K562 (cell line): ENCODE results near the gene EXT2. TPM values are rescaled to one million over a fixed set of nuclear protein-coding genes. Genes with fewer than 3 reads are reported as not detected.

Experiments used
- ATAC-seq: fragments of 200-7000 bp; cut with Tn5 transposase; 3 replicates; pipeline ENCODE4 v1.9.1; 2020; ENCODE audit warnings: moderate library complexity
- BruUV-seq: library from RNA; stranded (reverse); fragments of 400-500 nt; replicated peaks from 2 replicates; lab custom pipeline; 2021; lab: Mats Ljungman, UMichigan
- CTCF ChIA-PET: fragments of 300-600 bp; formaldehyde crosslinking; extraction: SDS; loops from one replicate; lab custom pipeline; 2021; ENCODE audit warnings: low intra/inter-chr PET ratio; lab: Yijun Ruan, JAX
- POLR2A ChIA-PET: fragments of 300-600, 350-650 bp; sonication (Branson Sonifier 250); formaldehyde crosslinking; extraction: SDS; loops from one replicate; lab custom pipeline; 2021; ENCODE audit warnings: antibody characterized with exemption, inconsistent platforms; lab: Yijun Ruan, JAX
- DNase-seq, 4 experiments: peaks; one replicate each; pipeline versions ENCODE4 v3.0.0 to v3.0.0-alpha.2; 2011 to 2018; ENCODE audit warnings: low spot score in 3 of 4, mixed read lengths in 3 of 4; ENCODE audit errors: extremely low read depth in 1 of 4
- FAIRE-seq: peaks from 2 replicates; lab custom pipeline; 2011; peaks lifted over from hg19 to GRCh38; lab: Jason Lieb, UNC
- H2AFZ ChIP-seq: 2 replicates; pipeline ENCODE4 v1.6.0; 2011; ENCODE audit warnings: low read depth, low read length, control low read depth, inconsistent platforms
- H3K27ac ChIP-seq: fragments of 200-600 bp; 3 replicates; pipeline ENCODE4 v1.8.0; 2011; ENCODE audit warnings: low read depth, mild to moderate bottlenecking, control low read depth, inconsistent platforms, low read length, moderate library complexity, mixed read lengths; ENCODE audit errors: extremely low read depth
- H3K27me3 ChIP-seq, 2 experiments: fragments of 300-600 bp in 1 of 2; 2 replicates in 1 of 2; 3 replicates in 1 of 2; pipeline versions ENCODE4 v1.6.0 to v1.8.0; 2011; ENCODE audit warnings: inconsistent platforms in 2 of 2, low read length in 2 of 2, mild to moderate bottlenecking in 1 of 2, mixed read lengths in 1 of 2, moderate library complexity in 1 of 2; ENCODE audit not compliant: control insufficient read depth in 2 of 2, insufficient read depth in 2 of 2
- H3K36me3 ChIP-seq: fragments of 300-600 bp; 3 replicates; pipeline ENCODE4 v1.8.0; 2011; ENCODE audit warnings: mild to moderate bottlenecking, low read length, inconsistent platforms; ENCODE audit not compliant: control insufficient read depth, insufficient read depth
- H3K4me1 ChIP-seq, 2 experiments: fragments of 200-600 bp in 1 of 2; replicated peaks in 1 of 2; 2 replicates in 1 of 2; 3 replicates in 1 of 2; pipeline versions ENCODE4 v1.5.1 to v1.8.0; 2011; ENCODE audit warnings: inconsistent platforms in 2 of 2, low read length in 2 of 2, mild to moderate bottlenecking in 1 of 2, mixed read lengths in 1 of 2, moderate library complexity in 1 of 2; ENCODE audit not compliant: control insufficient read depth in 2 of 2, insufficient read depth in 2 of 2
- H3K4me2 ChIP-seq: 2 replicates; pipeline ENCODE4 v1.6.1; 2011; ENCODE audit warnings: low read length, control low read depth, inconsistent platforms, mixed read lengths; ENCODE audit not compliant: insufficient read depth
- H3K4me3 ChIP-seq: fragments of 200-600 bp; sonication (generic), shearing (Covaris generic); 2 replicates; pipeline ENCODE4 v1.5.1; 2016; ENCODE audit warnings: control low read depth, inconsistent platforms
- H3K79me2 ChIP-seq: fragments of 200-600 bp; 3 replicates; pipeline ENCODE4 v1.8.0; 2011; ENCODE audit warnings: low read length, inconsistent platforms; ENCODE audit not compliant: control insufficient read depth, insufficient read depth
- H3K9ac ChIP-seq, 2 experiments: 2 replicates each; pipeline versions ENCODE4 v1.6.0 to v1.6.1; 2011; ENCODE audit warnings: low read depth in 2 of 2, low read length in 2 of 2, control low read depth in 1 of 2, inconsistent platforms in 1 of 2, mild to moderate bottlenecking in 1 of 2, mixed read lengths in 1 of 2; ENCODE audit not compliant: insufficient read depth in 1 of 2
- H3K9me1 ChIP-seq: one replicate; pipeline ENCODE4 v1.6.0; 2011; ENCODE audit warnings: inconsistent platforms, mild to moderate bottlenecking, low read length, moderate library complexity; ENCODE audit not compliant: control insufficient read depth, insufficient read depth
- H3K9me3 ChIP-seq: replicated peaks from 2 replicates; pipeline ENCODE4 v1.5.1; 2011; ENCODE audit warnings: low read depth, low read length, inconsistent platforms; ENCODE audit not compliant: control insufficient read depth, insufficient read depth
- H4K20me1 ChIP-seq: replicated peaks from 2 replicates; pipeline ENCODE4 v1.6.1; 2011; ENCODE audit warnings: low read length, inconsistent platforms, mixed read lengths; ENCODE audit not compliant: control insufficient read depth, insufficient read depth
- GABPB1 ChIP-seq: sonication (generic); formaldehyde crosslinking; IDR thresholded peaks from 2 replicates; pipeline ENCODE4 v1.8.0; 2022; ENCODE audit warnings: mild to moderate bottlenecking, missing genetic modification reagents
- GATAD2A ChIP-seq: fragments of 450-650 bp; IDR thresholded peaks from 2 replicates; pipeline ENCODE4 v1.6.1; 2017
- HMGN3 ChIP-seq: IDR thresholded peaks from 2 replicates; pipeline ENCODE4 v1.6.1; 2011; ENCODE audit warnings: borderline replicate concordance, low read depth, mild to moderate bottlenecking, mixed read lengths, low read length; ENCODE audit not compliant: insufficient read length; ENCODE audit errors: extremely low read depth
- KLF13 ChIP-seq: fragments of 450-650 bp; IDR thresholded peaks from 2 replicates; pipeline ENCODE4 v1.6.1; 2016; ENCODE audit warnings: missing genetic modification characterization, low read depth, mild to moderate bottlenecking, missing compliant biosample characterization, moderate library complexity, borderline replicate concordance
- PHF8 ChIP-seq: fragments of 200-600 bp; sonication (generic); IDR thresholded peaks from 2 replicates; pipeline ENCODE4 v1.6.1; 2012; ENCODE audit warnings: mixed run types, mild to moderate bottlenecking, inconsistent platforms, low read length, moderate library complexity, borderline replicate concordance
- ZKSCAN1 ChIP-seq: fragments of 150-350 bp; IDR thresholded peaks from 2 replicates; pipeline ENCODE4 v1.6.1; 2016; ENCODE audit warnings: low read depth, low read length
- WGBS: fragments of 100-300 bp; shearing (Covaris generic); methylation state at CpG from one replicate; pipeline ENCODE4 v1.1.6; 2016; ENCODE audit warnings: low coverage, mixed read lengths; ENCODE audit not compliant: insufficient coverage; ENCODE audit errors: missing lambda C conversion rate; 5-methylcytosine and 5-hydroxymethylcytosine counted together
- in situ Hi-C: fragments of 300-500 bp; cut with MboI; formaldehyde crosslinking; loops from 4 replicates; pipeline ENCODE4 v1.15.0; 2018; ENCODE audit warnings: inconsistent platforms, mixed read lengths
- intact Hi-C: fragments of 100-400 bp; cut with micrococcal nuclease; formaldehyde crosslinking; loops from 2 replicates; pipeline ENCODE4 v1.14.2; 2022
- polyA plus RNA-seq, 8 experiments: library from polyadenylated mRNA; depleted of rRNA in 4 of 8; stranded (reverse) in 5 of 8; unstranded in 3 of 8; fragments of >200 nt; fragmentation: Nextera tagmentation in 2 of 8; fragmentation: Illumina TruSeq in 1 of 8; extraction: Ambion mirVana in 2 of 8; extraction: Trizol in 1 of 8; gene quantifications; 2 replicates each; pipeline versions ENCODE4 v1.2.1 to v1.2.3, GENCODE V29; 2011 to 2014; ENCODE audit warnings: inconsistent platforms in 1 of 8, missing spikeins in 1 of 8
- total RNA-seq, 7 experiments: library from RNA; depleted of rRNA in 6 of 7; stranded (reverse); fragments of >200 nt in 6 of 7; fragmentation: Illumina TruSeq in 2 of 7; extraction: Trizol in 2 of 7; gene quantifications; 2 replicates each; pipeline versions ENCODE4 v1.2.1 to v1.2.3, GENCODE V29; 2011 to 2021; ENCODE audit warnings: low replicate concordance in 1 of 7
- TF ChIP-seq, protein P1 (sequence below): sonication (generic); formaldehyde crosslinking; IDR thresholded peaks from 2 replicates; pipeline ENCODE4 v1.8.1; 2023; ENCODE audit warnings: mild to moderate bottlenecking, missing genetic modification reagents
- TF ChIP-seq, protein P2 (sequence below): fragments of 450-650 bp; IDR thresholded peaks from 2 replicates; pipeline ENCODE4 v1.6.1; 2017; ENCODE audit warnings: antibody characterized with exemption, mild to moderate bottlenecking
- TF ChIP-seq, protein P3 (sequence below): fragments of 250-450 bp; sonication (Bioruptor Pico); IDR thresholded peaks from 2 replicates; pipeline ENCODE4 v1.9.0; 2021; ENCODE audit warnings: mild to moderate bottlenecking
- TF ChIP-seq, protein P4 (sequence below): sonication (generic); IDR thresholded peaks from 2 replicates; pipeline ENCODE4 v1.6.1; 2016
- TF ChIP-seq, protein P5 (sequence below): fragments of 450-650 bp; IDR thresholded peaks from 2 replicates; pipeline ENCODE4 v1.6.1; 2016; ENCODE audit warnings: borderline replicate concordance
- TF ChIP-seq, protein P6 (sequence below): fragments of 250-450 bp; sonication (Bioruptor Pico); IDR thresholded peaks from 2 replicates; pipeline ENCODE4 v1.8.0; 2021; ENCODE audit warnings: borderline replicate concordance, mild to moderate bottlenecking, moderate library complexity; ENCODE audit not compliant: poor library complexity, severe bottlenecking

The EXT2 gene
- total and polyA plus RNA-seq, 9 of the 15 experiments (the other 6 are each of a cell fraction or from before 2014, with no cell fraction given) = 7.5 to 52.1 (median 38.1) TPM

DNA sequence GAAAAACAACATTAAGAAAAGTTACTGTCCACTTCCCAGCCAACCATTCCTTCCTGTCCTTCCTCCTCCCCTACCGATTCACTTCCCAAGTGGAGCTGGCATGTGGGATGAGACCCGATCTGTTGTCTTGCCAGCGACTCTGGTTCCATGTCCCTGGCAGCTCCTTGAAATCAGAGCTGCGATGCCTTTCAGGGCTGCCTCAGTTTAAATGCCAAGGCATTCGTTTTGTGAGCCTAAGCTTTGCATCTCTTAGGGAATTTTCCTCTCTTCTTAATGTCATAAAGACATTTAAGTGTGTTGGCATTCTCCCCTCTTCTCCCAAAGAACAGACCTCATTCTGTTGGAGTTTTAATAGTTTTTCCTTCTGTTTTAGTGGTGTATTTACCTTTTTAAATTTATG, 98.4 kb downstream of the EXT2 start:
- FAIRE-seq (no peak), ATAC-seq (no peak), DNase-seq (no peak)
- H3K4me1 ChIP-seq = no peaks in the 10 kb centered on the region
- ChIA-PET CTCF (no interaction called here), POLR2A (interaction anchor here (0.6 kb wide), 1 partner anchor 10 kb away, joined by 4 read pairs; no protein-coding TSS in a partner anchor)
- no peaks in the 10 kb centered on the region for H4K20me1 ChIP-seq
- no peak overlapping the region for H3K4me2 ChIP-seq
- H3K27ac ChIP-seq = no peak overlapping the region
- H2AFZ ChIP-seq = no peak overlapping the region
- H3K36me3 ChIP-seq = no peaks in the 10 kb centered on the region
- H3K9me1 ChIP-seq = no peaks in the 10 kb centered on the region
- H3K4me3 ChIP-seq = no peak overlapping the region
- no peaks in the 10 kb centered on the region for H3K79me2 ChIP-seq
- H3K9ac ChIP-seq = no peak overlapping the region
- H3K9me3 ChIP-seq = peaks cover 2% of the 10 kb centered on the region; the same call in 1 of the 2 replicates
- no TSS peak for BruUV-seq
- in situ Hi-C loops (no loop called here), intact Hi-C loops (no loop called here)
- WGBS = 71% methylated on average over 5 of the region's 5 CpGs
- H3K27me3 ChIP-seq = no peaks in the 10 kb centered on the region
- TF ChIP-seq GABPB1 (CRISPR knock-in tag) = no peak
- TF ChIP-seq, protein P1, sequence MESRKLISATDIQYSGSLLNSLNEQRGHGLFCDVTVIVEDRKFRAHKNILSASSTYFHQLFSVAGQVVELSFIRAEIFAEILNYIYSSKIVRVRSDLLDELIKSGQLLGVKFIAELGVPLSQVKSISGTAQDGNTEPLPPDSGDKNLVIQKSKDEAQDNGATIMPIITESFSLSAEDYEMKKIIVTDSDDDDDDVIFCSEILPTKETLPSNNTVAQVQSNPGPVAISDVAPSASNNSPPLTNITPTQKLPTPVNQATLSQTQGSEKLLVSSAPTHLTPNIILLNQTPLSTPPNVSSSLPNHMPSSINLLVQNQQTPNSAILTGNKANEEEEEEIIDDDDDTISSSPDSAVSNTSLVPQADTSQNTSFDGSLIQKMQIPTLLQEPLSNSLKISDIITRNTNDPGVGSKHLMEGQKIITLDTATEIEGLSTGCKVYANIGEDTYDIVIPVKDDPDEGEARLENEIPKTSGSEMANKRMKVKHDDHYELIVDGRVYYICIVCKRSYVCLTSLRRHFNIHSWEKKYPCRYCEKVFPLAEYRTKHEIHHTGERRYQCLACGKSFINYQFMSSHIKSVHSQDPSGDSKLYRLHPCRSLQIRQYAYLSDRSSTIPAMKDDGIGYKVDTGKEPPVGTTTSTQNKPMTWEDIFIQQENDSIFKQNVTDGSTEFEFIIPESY (CRISPR knock-in tag) = no peak
- TF ChIP-seq PHF8 = no peak
- TF ChIP-seq, protein P2, sequence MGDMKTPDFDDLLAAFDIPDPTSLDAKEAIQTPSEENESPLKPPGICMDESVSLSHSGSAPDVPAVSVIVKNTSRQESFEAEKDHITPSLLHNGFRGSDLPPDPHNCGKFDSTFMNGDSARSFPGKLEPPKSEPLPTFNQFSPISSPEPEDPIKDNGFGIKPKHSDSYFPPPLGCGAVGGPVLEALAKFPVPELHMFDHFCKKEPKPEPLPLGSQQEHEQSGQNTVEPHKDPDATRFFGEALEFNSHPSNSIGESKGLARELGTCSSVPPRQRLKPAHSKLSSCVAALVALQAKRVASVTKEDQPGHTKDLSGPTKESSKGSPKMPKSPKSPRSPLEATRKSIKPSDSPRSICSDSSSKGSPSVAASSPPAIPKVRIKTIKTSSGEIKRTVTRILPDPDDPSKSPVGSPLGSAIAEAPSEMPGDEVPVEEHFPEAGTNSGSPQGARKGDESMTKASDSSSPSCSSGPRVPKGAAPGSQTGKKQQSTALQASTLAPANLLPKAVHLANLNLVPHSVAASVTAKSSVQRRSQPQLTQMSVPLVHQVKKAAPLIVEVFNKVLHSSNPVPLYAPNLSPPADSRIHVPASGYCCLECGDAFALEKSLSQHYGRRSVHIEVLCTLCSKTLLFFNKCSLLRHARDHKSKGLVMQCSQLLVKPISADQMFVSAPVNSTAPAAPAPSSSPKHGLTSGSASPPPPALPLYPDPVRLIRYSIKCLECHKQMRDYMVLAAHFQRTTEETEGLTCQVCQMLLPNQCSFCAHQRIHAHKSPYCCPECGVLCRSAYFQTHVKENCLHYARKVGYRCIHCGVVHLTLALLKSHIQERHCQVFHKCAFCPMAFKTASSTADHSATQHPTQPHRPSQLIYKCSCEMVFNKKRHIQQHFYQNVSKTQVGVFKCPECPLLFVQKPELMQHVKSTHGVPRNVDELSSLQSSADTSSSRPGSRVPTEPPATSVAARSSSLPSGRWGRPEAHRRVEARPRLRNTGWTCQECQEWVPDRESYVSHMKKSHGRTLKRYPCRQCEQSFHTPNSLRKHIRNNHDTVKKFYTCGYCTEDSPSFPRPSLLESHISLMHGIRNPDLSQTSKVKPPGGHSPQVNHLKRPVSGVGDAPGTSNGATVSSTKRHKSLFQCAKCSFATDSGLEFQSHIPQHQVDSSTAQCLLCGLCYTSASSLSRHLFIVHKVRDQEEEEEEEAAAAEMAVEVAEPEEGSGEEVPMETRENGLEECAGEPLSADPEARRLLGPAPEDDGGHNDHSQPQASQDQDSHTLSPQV = no peak
- no peak for TF ChIP-seq GATAD2A
- TF ChIP-seq ZKSCAN1 = no peak
- TF ChIP-seq, protein P3, sequence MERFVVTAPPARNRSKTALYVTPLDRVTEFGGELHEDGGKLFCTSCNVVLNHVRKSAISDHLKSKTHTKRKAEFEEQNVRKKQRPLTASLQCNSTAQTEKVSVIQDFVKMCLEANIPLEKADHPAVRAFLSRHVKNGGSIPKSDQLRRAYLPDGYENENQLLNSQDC (CRISPR knock-in tag) = no peak
- TF ChIP-seq, protein P4, sequence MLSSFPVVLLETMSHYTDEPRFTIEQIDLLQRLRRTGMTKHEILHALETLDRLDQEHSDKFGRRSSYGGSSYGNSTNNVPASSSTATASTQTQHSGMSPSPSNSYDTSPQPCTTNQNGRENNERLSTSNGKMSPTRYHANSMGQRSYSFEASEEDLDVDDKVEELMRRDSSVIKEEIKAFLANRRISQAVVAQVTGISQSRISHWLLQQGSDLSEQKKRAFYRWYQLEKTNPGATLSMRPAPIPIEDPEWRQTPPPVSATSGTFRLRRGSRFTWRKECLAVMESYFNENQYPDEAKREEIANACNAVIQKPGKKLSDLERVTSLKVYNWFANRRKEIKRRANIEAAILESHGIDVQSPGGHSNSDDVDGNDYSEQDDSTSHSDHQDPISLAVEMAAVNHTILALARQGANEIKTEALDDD = no peak
- no peak for TF ChIP-seq KLF13 (tag)
- TF ChIP-seq, protein P5, sequence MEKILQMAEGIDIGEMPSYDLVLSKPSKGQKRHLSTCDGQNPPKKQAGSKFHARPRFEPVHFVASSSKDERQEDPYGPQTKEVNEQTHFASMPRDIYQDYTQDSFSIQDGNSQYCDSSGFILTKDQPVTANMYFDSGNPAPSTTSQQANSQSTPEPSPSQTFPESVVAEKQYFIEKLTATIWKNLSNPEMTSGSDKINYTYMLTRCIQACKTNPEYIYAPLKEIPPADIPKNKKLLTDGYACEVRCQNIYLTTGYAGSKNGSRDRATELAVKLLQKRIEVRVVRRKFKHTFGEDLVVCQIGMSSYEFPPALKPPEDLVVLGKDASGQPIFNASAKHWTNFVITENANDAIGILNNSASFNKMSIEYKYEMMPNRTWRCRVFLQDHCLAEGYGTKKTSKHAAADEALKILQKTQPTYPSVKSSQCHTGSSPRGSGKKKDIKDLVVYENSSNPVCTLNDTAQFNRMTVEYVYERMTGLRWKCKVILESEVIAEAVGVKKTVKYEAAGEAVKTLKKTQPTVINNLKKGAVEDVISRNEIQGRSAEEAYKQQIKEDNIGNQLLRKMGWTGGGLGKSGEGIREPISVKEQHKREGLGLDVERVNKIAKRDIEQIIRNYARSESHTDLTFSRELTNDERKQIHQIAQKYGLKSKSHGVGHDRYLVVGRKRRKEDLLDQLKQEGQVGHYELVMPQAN = no peak
- TF ChIP-seq, protein P6, sequence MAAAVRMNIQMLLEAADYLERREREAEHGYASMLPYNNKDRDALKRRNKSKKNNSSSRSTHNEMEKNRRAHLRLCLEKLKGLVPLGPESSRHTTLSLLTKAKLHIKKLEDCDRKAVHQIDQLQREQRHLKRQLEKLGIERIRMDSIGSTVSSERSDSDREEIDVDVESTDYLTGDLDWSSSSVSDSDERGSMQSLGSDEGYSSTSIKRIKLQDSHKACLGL (CRISPR knock-in tag) = no peak
- TF ChIP-seq HMGN3 = no peak
